GM10266 (cell line): ENCODE measurements around the gene ZDHHC18.

Source experiments
- DNase-seq: peaks from one replicate; pipeline ENCODE4 v3.0.0; 2012; ENCODE audit errors: extremely low spot score
- TF ChIP-seq, protein P1 (sequence below): IDR thresholded peaks from 2 replicates; pipeline ENCODE4 v1.5.1; 2012; ENCODE audit warnings: mild to moderate bottlenecking, low read depth; ENCODE audit not compliant: control insufficient read depth, insufficient read depth; ENCODE audit errors: missing control alignments

Gene ZDHHC18, protein sequence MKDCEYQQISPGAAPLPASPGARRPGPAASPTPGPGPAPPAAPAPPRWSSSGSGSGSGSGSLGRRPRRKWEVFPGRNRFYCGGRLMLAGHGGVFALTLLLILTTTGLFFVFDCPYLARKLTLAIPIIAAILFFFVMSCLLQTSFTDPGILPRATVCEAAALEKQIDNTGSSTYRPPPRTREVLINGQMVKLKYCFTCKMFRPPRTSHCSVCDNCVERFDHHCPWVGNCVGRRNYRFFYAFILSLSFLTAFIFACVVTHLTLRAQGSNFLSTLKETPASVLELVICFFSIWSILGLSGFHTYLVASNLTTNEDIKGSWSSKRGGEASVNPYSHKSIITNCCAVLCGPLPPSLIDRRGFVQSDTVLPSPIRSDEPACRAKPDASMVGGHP

DNA sequence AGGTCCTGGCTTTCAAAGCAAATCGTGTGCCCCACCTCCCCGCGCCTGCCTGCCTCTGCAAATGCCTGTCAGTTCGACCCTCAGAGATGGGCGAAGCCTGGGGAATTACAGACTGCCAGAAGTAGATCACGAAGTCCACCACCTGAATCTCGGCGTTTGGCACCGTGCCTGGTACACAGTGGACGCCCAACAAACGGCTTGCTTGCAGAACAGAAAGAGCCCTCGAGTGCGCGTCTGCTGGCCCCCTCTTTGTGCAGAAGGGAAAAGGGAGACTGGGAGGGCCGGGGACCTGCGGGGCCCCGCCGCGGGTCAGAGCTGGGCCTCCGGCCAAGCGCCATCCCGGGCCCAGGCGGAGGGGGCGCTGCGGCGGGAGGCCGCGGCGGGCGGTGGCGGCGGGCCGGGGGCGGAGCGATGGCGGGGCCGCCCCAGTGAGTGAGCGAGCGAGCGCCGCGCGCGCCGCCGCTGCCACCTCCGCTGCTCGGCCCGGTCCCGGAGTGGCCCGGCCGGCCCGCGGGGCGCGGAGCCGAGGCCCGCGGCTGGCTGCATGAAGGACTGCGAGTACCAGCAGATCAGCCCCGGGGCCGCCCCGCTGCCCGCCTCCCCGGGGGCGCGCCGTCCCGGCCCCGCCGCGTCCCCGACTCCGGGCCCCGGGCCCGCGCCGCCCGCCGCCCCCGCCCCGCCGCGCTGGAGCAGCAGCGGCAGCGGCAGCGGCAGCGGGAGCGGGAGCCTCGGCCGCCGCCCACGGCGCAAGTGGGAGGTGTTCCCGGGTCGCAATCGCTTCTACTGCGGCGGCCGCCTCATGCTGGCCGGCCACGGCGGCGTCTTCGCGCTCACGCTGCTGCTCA is at the start of gene ZDHHC18:
ZDHHC18 (plus strand) TSS at position 428 of the 845 bp plus-strand sequence; CDS start at position 545, 117 bp downstream.
- DNase-seq, result peak; percentile 92
- TF ChIP-seq, protein P1, sequence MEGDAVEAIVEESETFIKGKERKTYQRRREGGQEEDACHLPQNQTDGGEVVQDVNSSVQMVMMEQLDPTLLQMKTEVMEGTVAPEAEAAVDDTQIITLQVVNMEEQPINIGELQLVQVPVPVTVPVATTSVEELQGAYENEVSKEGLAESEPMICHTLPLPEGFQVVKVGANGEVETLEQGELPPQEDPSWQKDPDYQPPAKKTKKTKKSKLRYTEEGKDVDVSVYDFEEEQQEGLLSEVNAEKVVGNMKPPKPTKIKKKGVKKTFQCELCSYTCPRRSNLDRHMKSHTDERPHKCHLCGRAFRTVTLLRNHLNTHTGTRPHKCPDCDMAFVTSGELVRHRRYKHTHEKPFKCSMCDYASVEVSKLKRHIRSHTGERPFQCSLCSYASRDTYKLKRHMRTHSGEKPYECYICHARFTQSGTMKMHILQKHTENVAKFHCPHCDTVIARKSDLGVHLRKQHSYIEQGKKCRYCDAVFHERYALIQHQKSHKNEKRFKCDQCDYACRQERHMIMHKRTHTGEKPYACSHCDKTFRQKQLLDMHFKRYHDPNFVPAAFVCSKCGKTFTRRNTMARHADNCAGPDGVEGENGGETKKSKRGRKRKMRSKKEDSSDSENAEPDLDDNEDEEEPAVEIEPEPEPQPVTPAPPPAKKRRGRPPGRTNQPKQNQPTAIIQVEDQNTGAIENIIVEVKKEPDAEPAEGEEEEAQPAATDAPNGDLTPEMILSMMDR, result peak; percentile 73

DNA sequence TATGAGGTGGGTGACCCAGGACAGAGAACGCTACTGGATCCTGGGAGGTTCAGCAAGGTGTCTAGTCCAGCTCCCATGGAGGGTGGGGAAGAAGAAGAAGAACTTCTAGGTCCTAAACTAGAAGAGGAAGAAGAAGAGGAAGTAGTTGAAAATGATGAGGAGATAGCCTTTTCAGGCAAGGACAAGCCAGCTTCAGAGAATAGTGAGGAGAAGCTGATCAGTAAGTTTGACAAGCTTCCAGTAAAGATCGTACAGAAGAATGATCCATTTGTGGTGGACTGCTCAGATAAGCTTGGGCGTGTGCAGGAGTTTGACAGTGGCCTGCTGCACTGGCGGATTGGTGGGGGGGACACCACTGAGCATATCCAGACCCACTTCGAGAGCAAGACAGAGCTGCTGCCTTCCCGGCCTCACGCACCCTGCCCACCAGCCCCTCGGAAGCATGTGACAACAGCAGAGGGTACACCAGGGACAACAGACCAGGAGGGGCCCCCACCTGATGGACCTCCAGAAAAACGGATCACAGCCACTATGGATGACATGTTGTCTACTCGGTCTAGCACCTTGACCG is 47.3 kb upstream of the ZDHHC18 start:
- TF ChIP-seq, protein P1, result no peak
- no peak for DNase-seq

DNA sequence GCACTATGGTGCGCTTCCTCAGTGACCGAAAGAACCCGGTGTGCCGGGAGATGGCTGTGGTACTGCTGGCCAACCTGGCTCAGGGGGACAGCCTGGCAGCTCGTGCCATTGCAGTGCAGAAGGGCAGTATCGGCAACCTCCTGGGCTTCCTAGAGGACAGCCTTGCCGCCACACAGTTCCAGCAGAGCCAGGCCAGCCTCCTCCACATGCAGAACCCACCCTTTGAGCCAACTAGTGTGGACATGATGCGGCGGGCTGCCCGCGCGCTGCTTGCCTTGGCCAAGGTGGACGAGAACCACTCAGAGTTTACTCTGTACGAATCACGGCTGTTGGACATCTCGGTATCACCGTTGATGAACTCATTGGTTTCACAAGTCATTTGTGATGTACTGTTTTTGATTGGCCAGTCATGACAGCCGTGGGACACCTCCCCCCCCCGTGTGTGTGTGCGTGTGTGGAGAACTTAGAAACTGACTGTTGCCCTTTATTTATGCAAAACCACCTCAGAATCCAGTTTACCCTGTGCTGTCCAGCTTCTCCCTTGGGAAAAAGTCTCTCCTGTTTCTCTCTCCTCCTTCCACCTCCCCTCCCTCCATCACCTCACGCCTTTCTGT is 46.0 kb upstream of the ZDHHC18 start:
- TF ChIP-seq, protein P1, result no peak
- DNase-seq, result no peak

DNA sequence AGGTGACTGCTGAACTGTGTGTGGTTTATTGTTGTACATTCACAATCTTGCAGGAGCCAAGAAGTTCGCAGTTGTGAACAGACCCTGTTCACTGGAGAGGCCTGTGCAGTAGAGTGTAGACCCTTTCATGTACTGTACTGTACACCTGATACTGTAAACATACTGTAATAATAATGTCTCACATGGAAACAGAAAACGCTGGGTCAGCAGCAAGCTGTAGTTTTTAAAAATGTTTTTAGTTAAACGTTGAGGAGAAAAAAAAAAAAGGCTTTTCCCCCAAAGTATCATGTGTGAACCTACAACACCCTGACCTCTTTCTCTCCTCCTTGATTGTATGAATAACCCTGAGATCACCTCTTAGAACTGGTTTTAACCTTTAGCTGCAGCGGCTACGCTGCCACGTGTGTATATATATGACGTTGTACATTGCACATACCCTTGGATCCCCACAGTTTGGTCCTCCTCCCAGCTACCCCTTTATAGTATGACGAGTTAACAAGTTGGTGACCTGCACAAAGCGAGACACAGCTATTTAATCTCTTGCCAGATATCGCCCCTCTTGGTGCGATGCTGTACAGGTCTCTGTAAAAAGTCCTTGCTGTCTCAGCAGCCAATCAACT is 45.2 kb upstream of the ZDHHC18 start:
- TF ChIP-seq, protein P1, result no peak
- no peak for DNase-seq

DNA sequence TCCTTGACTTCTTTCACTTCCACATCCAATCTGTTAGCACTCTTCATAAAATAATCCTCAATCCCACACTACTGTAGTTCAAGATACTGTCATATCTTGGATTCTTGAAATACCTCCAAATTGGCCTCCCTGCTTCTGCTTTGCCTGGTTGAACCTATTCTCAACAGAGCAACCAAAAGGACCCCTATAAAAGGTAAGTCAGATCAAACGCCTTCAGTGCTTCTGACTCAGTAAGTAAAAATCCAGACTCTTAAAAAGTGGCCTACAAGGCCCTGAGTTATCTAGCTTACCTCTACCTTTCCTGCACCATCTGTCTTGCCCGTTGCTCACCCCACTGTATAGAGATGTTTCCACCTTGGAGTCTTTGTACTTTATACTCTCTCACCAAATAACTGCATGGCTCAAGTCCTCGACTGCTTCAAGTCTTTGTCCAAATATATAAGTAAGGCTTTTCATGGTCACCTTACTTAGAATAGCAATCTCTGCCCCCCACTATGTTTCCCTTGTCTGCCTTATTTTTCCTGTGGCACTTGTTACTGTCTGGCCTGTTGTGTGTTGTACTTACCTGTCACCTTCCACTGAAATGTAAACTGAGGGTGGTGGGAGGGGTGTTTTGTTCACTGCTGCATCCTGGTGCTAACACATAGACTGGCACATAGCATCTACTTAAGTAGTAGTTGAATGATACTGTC is 43.8 kb upstream of the ZDHHC18 start:
- TF ChIP-seq, protein P1, result no peak
- no peak for DNase-seq

DNA sequence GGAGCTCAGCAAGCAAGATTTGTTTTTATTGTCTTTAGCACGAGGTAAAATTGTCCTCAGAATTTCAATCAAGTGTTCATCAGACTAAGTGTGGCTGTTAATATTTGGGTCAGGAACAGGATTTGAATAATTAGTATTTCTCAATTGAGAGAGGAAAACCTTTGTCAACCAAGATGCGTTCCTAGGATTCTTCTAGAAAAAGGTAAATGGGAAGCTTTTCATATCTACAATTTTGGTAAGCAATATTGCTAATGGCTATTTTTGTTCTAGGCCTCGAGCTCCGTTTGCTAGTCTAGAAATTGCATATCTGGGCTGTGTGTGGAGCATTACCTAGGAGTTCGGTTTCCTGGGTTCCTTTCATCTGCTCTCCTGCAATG is 42.9 kb upstream of the ZDHHC18 start:
- DNase-seq, result no peak
- TF ChIP-seq, protein P1, result no peak
